GM21737 (cell line): ENCODE measurements around the gene SLC4A5.

Source experiments
- ATAC-seq: cut with Tn5 transposase; IDR thresholded peaks from one replicate; pipeline ENCODE4 v1.9.1; 2021; ENCODE audit warnings: mild to moderate bottlenecking, moderate library complexity; ENCODE audit not compliant: unreplicated experiment

Gene SLC4A5

GRCh38 chr2:74174909-74175308, 168.3 kb downstream of the SLC4A5 start:
- no peak for ATAC-seq

- ATAC-seq: no peak
Observed at GRCh38 chr2:74168739-74169138, 174.5 kb downstream of the SLC4A5 start.
